H1 (cell line): ENCODE results near the gene PSMD5. TPM values are rescaled to one million over a fixed set of nuclear protein-coding genes. Genes with fewer than 3 reads are reported as not detected.

Source experiments
- CTCF ChIA-PET: fragments of 300-600 bp; sonication (Branson Sonifier 250); formaldehyde crosslinking; loops from one replicate; lab custom pipeline; 2021; ENCODE audit not compliant: partially characterized antibody; lab: Charles Lee
- POLR2A ChIA-PET: fragments of 300-600 bp; sonication (Branson Sonifier 250); formaldehyde crosslinking; loops from one replicate; lab custom pipeline; 2021; ENCODE audit warnings: inconsistent platforms; ENCODE audit not compliant: partially characterized antibody; lab: Charles Lee
- DNase-seq, 2 experiments: peaks; one replicate each; pipeline versions ENCODE4 v3.0.0 to v3.0.0-alpha.2; 2010 to 2022; ENCODE audit warnings: low spot score in 2 of 2, low read depth in 1 of 2, mixed read lengths in 1 of 2
- FAIRE-seq: peaks from 2 replicates; lab custom pipeline; 2011; peaks lifted over from hg19 to GRCh38; lab: Jason Lieb, UNC
- H2AFZ ChIP-seq: 2 replicates; pipeline ENCODE4 v1.8.1; 2012; ENCODE audit warnings: low read length, inconsistent platforms
- H2AK5ac ChIP-seq: 2 replicates; pipeline ENCODE4 v1.6.1; 2013; ENCODE audit warnings: low read depth, low read length
- H2BK120ac ChIP-seq: replicated peaks from 2 replicates; pipeline ENCODE3; 2013; ENCODE audit warnings: low read depth, low read length, inconsistent platforms
- H2BK12ac ChIP-seq: 2 replicates; pipeline ENCODE4 v1.6.1; 2013; ENCODE audit warnings: low read depth, low read length
- H2BK15ac ChIP-seq: 2 replicates; pipeline ENCODE4 v1.6.1; 2013; ENCODE audit warnings: low read length
- H2BK20ac ChIP-seq: 2 replicates; pipeline ENCODE4 v1.6.1; 2013; ENCODE audit warnings: low read length
- H2BK5ac ChIP-seq: 2 replicates; pipeline ENCODE4 v1.6.1; 2013; ENCODE audit warnings: low read depth, low read length
- H3K14ac ChIP-seq: 2 replicates; pipeline ENCODE4 v1.6.1; 2013; ENCODE audit warnings: inconsistent platforms; ENCODE audit not compliant: insufficient read length
- H3K18ac ChIP-seq: 2 replicates; pipeline ENCODE4 v1.6.1; 2013; ENCODE audit warnings: low read length; ENCODE audit errors: extremely low read depth
- H3K23ac ChIP-seq: 2 replicates; pipeline ENCODE4 v1.6.1; 2013; ENCODE audit warnings: inconsistent platforms; ENCODE audit not compliant: insufficient read length
- H3K23me2 ChIP-seq: 2 replicates; pipeline ENCODE4 v1.6.1; 2013; ENCODE audit warnings: low read depth, low read length
- H3K27ac ChIP-seq: 2 replicates; pipeline ENCODE4 v1.6.1; 2011; ENCODE audit warnings: low read depth, low read length, inconsistent platforms
- H3K27me3 ChIP-seq, 4 experiments: replicated peaks in 1 of 4; 1 replicate in 1 of 4; 2 replicates in 3 of 4; pipeline versions ENCODE4 v1.6.1 to v1.8.1; 2011 to 2013; ENCODE audit warnings: low read length in 3 of 4, mild to moderate bottlenecking in 3 of 4, inconsistent platforms in 2 of 4, mixed read lengths in 2 of 4, moderate library complexity in 1 of 4; ENCODE audit not compliant: control insufficient read depth in 3 of 4, insufficient read depth in 3 of 4; ENCODE audit errors: extremely low read depth in 1 of 4
- H3K36me3 ChIP-seq, 4 experiments: 2 replicates each; pipeline versions ENCODE4 v1.6.1 to v1.8.1; 2011 to 2013; ENCODE audit warnings: mild to moderate bottlenecking in 4 of 4, low read length in 3 of 4, moderate library complexity in 2 of 4, control low read depth in 1 of 4, inconsistent platforms in 1 of 4; ENCODE audit not compliant: insufficient read depth in 4 of 4, control insufficient read depth in 2 of 4
- H3K4ac ChIP-seq: replicated peaks from 2 replicates; pipeline ENCODE3; 2013; ENCODE audit warnings: low read length, low read depth, mixed read lengths, inconsistent platforms; ENCODE audit not compliant: insufficient read length
- H3K4me1 ChIP-seq, 4 experiments: replicated peaks in 1 of 4; 1 replicate in 1 of 4; 2 replicates in 3 of 4; pipeline versions ENCODE4 v1.6.1 to v1.8.1; 2011 to 2013; ENCODE audit warnings: low read length in 3 of 4, inconsistent platforms in 2 of 4, mixed read lengths in 1 of 4; ENCODE audit not compliant: insufficient read depth in 4 of 4, control insufficient read depth in 3 of 4
- H3K4me2 ChIP-seq, 2 experiments: 2 replicates each; pipeline versions ENCODE4 v1.6.1 to v1.8.1; 2011 to 2013; ENCODE audit warnings: low read depth in 2 of 2, low read length in 2 of 2, control low read depth in 1 of 2, inconsistent platforms in 1 of 2, mild to moderate bottlenecking in 1 of 2; ENCODE audit not compliant: insufficient read depth in 1 of 2
- H3K4me3 ChIP-seq, 4 experiments: fragments of 200-600, 300-600 bp in 1 of 4; sonication (generic), shearing (Covaris generic), sonication (Bioruptor Twin) in 1 of 4; 2 replicates each; pipeline versions ENCODE4 v1.5.1 to v1.8.1; 2011 to 2016; ENCODE audit warnings: low read length in 4 of 4, low read depth in 3 of 4, control low read depth in 2 of 4, inconsistent platforms in 2 of 4, mild to moderate bottlenecking in 2 of 4, mixed read lengths in 1 of 4, moderate library complexity in 1 of 4; ENCODE audit not compliant: insufficient read depth in 2 of 4; ENCODE audit errors: extremely low read depth in 1 of 4
- H3K56ac ChIP-seq: replicated peaks from 2 replicates; pipeline ENCODE3; 2013; ENCODE audit warnings: low read depth, mild to moderate bottlenecking, mixed read lengths, low read length, inconsistent platforms; ENCODE audit not compliant: insufficient read length
- H3K79me1 ChIP-seq: 2 replicates; pipeline ENCODE4 v1.6.1; 2013; ENCODE audit warnings: low read depth, low read length, control low read depth
- H3K79me2 ChIP-seq, 2 experiments: 2 replicates each; pipeline versions ENCODE4 v1.6.1 to v1.8.1; 2012 to 2013; ENCODE audit warnings: low read length in 2 of 2, mild to moderate bottlenecking in 2 of 2, inconsistent platforms in 1 of 2; ENCODE audit not compliant: insufficient read depth in 2 of 2, control insufficient read depth in 1 of 2
- H3K9ac ChIP-seq, 4 experiments: replicated peaks in 1 of 4; 1 replicate in 1 of 4; 2 replicates in 3 of 4; pipeline versions ENCODE4 v1.6.1 to v1.8.1; 2011 to 2013; ENCODE audit warnings: low read depth in 3 of 4, low read length in 3 of 4, control low read depth in 2 of 4, mild to moderate bottlenecking in 2 of 4, moderate library complexity in 2 of 4, inconsistent platforms in 1 of 4; ENCODE audit errors: extremely low read depth in 1 of 4
- H3K9me3 ChIP-seq, 2 experiments: 2 replicates each; pipeline versions ENCODE4 v1.6.1 to v1.8.1; 2012 to 2013; ENCODE audit warnings: mild to moderate bottlenecking in 2 of 2, moderate library complexity in 2 of 2, control low read depth in 1 of 2, inconsistent platforms in 1 of 2, low read depth in 1 of 2, low read length in 1 of 2, mixed read lengths in 1 of 2; ENCODE audit not compliant: insufficient read depth in 2 of 2
- H4K20me1 ChIP-seq, 2 experiments: replicated peaks in 1 of 2; 2 replicates each; pipeline versions ENCODE3 to v1.8.1; 2011 to 2013; ENCODE audit warnings: inconsistent platforms in 2 of 2, low read length in 2 of 2, mild to moderate bottlenecking in 1 of 2; ENCODE audit not compliant: insufficient read depth in 2 of 2, control insufficient read depth in 1 of 2
- H4K5ac ChIP-seq: 2 replicates; pipeline ENCODE4 v1.6.1; 2013; ENCODE audit warnings: low read length, low read depth, mixed read lengths, inconsistent platforms; ENCODE audit not compliant: insufficient read length
- H4K8ac ChIP-seq: 2 replicates; pipeline ENCODE4 v1.8.0; 2013; ENCODE audit warnings: mild to moderate bottlenecking, moderate library complexity, low read length, inconsistent platforms; ENCODE audit not compliant: insufficient read depth; ENCODE audit errors: extremely low read depth
- H4K91ac ChIP-seq: replicated peaks from 2 replicates; pipeline ENCODE3; 2013; ENCODE audit warnings: low read length, mixed read lengths, inconsistent platforms; ENCODE audit not compliant: insufficient read length
- CEBPB ChIP-seq: IDR thresholded peaks from 2 replicates; pipeline ENCODE4 v1.6.1; 2012; ENCODE audit warnings: low read depth, low read length
- EP300 ChIP-seq, 2 experiments: IDR thresholded peaks; 1 replicate in 1 of 2; 2 replicates in 1 of 2; pipeline ENCODE4 v1.6.1; 2011 to 2012; ENCODE audit warnings: low read depth in 2 of 2, low read length in 2 of 2, mild to moderate bottlenecking in 2 of 2, borderline replicate concordance in 1 of 2, inconsistent platforms in 1 of 2, moderate library complexity in 1 of 2
- FOSL1 ChIP-seq: IDR thresholded peaks from 2 replicates; pipeline ENCODE4 v1.6.1; 2011; ENCODE audit warnings: mild to moderate bottlenecking, low read depth, low read length, moderate library complexity; ENCODE audit not compliant: insufficient read depth
- MAFK ChIP-seq: IDR thresholded peaks from 2 replicates; pipeline ENCODE4 v1.6.1; 2012; ENCODE audit warnings: low read depth, mild to moderate bottlenecking, improper control_type of control experiment, low read length
- RBBP5 ChIP-seq: IDR thresholded peaks from 2 replicates; pipeline ENCODE4 v1.7.1; 2012; ENCODE audit warnings: low read depth, mild to moderate bottlenecking, inconsistent platforms, low read length, moderate library complexity, borderline replicate concordance
- SIRT6 ChIP-seq: IDR thresholded peaks from one replicate; pipeline ENCODE4 v1.7.1; 2012; ENCODE audit warnings: low read length, inconsistent platforms
- SP2 ChIP-seq: IDR thresholded peaks from 2 replicates; pipeline ENCODE4 v1.6.1; 2012; ENCODE audit warnings: mild to moderate bottlenecking, low read length, inconsistent platforms
- SRF ChIP-seq: IDR thresholded peaks from 2 replicates; pipeline ENCODE4 v1.6.1; 2011; ENCODE audit warnings: mild to moderate bottlenecking, low read depth, low read length, moderate library complexity
- TAF7 ChIP-seq: optimal IDR thresholded peaks from 2 replicates; pipeline ENCODE3; 2011; ENCODE audit warnings: low read depth, mild to moderate bottlenecking, inconsistent platforms, low read length, moderate library complexity, borderline replicate concordance
- TEAD4 ChIP-seq: IDR thresholded peaks from 2 replicates; pipeline ENCODE4 v1.6.1; 2012; ENCODE audit warnings: low read depth, low read length, inconsistent platforms, mixed read lengths
- WGBS, 2 experiments: shearing (Covaris generic) in 1 of 2; methylation state at CpG; one replicate each; pipeline versions ENCODE4 v1.1.6 to v1.1.7; 2013 to 2015; ENCODE audit warnings: low lambda C conversion rate in 2 of 2, mixed read lengths in 2 of 2, inconsistent platforms in 1 of 2, low coverage in 1 of 2, missing lambda C conversion rate in 1 of 2; ENCODE audit not compliant: insufficient replicate concordance in 2 of 2, insufficient coverage in 1 of 2, insufficient read length in 1 of 2; ENCODE audit errors: extremely low coverage in 1 of 2, missing lambda C conversion rate in 1 of 2; 5-methylcytosine and 5-hydroxymethylcytosine counted together
- polyA plus RNA-seq, 7 experiments: library from polyadenylated mRNA; depleted of rRNA in 3 of 7; stranded (reverse) in 5 of 7; unstranded in 2 of 7; fragments of >200 nt in 5 of 7; fragments of 200-250 nt in 2 of 7; gene quantifications; 1 replicate in 5 of 7; 2 replicates in 1 of 7; 4 replicates in 1 of 7; pipeline versions ENCODE4 v1.2.1 to v1.2.3, GENCODE V29; 2011 to 2013; ENCODE audit warnings: missing spikeins in 2 of 7, mixed read lengths in 2 of 7
- total RNA-seq: library from RNA; stranded (reverse); fragmentation: NEBNext Ultra II Directional; extraction: Animal tissue kit (Norgen Biotek cat#: 25700); gene quantifications from 2 replicates; pipeline ENCODE4 v1.2.1, GENCODE V29; 2021
- TF ChIP-seq, protein P1 (sequence below): IDR thresholded peaks from 2 replicates; pipeline ENCODE4 v1.6.1; 2012; ENCODE audit warnings: low read length, inconsistent platforms

PSMD5 gene
- total and polyA plus RNA-seq, 2 of the 8 experiments (the other 6 are each of a cell fraction or from before 2014, with no cell fraction given), result 19.2 to 30.5 TPM

DNA sequence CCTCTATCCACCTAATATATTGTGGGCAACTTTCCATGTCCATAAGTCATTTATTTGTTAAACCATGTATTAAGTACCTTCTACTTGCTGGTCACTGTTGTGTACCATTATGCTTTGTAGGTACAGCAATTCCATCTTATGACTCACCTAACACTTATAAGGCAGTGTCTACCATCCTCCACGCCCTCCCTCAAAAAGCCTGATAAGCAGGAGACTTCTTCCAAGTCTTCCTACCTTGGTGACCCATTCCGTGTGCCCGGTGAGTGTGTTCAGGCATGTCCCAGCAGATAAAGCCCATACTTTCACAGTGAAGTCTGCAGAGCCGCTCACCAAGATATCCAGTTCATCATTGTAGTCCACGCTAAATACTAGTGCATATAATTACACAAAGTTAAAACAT is 66.9 kb downstream of the PSMD5 start:
- DNase-seq (no peak), FAIRE-seq (no peak)
- Histone ChIP-seq H2AK5ac (no peak overlapping the region), H3K4me1 (no peaks in the 10 kb centered on the region), H4K20me1 (no peaks in the 10 kb centered on the region), H3K36me3 (peaks cover 4 to 57% (median 23%) of the 10 kb centered on the region in 4 experiments; a peak in 7 of 8 replicates), H4K91ac (no peak overlapping the region), H3K4me2 (no peak overlapping the region), H2BK5ac (no peak overlapping the region), H3K23me2 (no peaks in the 10 kb centered on the region), H3K18ac (no peak overlapping the region), H2AFZ (no peak overlapping the region), H3K4ac (no peak overlapping the region), H4K8ac (no peak overlapping the region), H2BK15ac (no peak overlapping the region), H3K9ac (no peak overlapping the region), H2BK12ac (no peak overlapping the region), H3K23ac (no peak overlapping the region), H3K27me3 (no peaks in the 10 kb centered on the region), H3K9me3 (no peaks in the 10 kb centered on the region), H2BK120ac (no peak overlapping the region), H3K79me1 (peaks cover 9% of the 10 kb centered on the region; the same call in 1 of the 2 replicates), H3K14ac (no peak overlapping the region), H3K79me2 (peaks cover 0 to 5% of the 10 kb centered on the region in 2 experiments; a peak in 1 of 4 replicates), H3K27ac (no peak overlapping the region), H3K56ac (no peak overlapping the region), H2BK20ac (no peak overlapping the region), H4K5ac (no peak overlapping the region), H3K4me3 (no peak overlapping the region)
- WGBS, 2 experiments, result 95% methylated on average over 5 of the region's 5 CpGs; no CpG with 5 or more reads in 1 of the 2 experiments
- CTCF ChIA-PET, result interaction anchor here (0.9 kb wide), 1 partner anchor 8 kb away, joined by 3 read pairs; no protein-coding TSS in a partner anchor
- POLR2A ChIA-PET, result no interaction called here
- TF ChIP-seq SP2, result no peak
- TF ChIP-seq MAFK, result no peak
- TF ChIP-seq RBBP5, result no peak
- no peak for TF ChIP-seq SIRT6
- TF ChIP-seq, protein P1, sequence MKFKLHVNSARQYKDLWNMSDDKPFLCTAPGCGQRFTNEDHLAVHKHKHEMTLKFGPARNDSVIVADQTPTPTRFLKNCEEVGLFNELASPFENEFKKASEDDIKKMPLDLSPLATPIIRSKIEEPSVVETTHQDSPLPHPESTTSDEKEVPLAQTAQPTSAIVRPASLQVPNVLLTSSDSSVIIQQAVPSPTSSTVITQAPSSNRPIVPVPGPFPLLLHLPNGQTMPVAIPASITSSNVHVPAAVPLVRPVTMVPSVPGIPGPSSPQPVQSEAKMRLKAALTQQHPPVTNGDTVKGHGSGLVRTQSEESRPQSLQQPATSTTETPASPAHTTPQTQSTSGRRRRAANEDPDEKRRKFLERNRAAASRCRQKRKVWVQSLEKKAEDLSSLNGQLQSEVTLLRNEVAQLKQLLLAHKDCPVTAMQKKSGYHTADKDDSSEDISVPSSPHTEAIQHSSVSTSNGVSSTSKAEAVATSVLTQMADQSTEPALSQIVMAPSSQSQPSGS, result no peak
- TF ChIP-seq TAF7, result no peak
- TF ChIP-seq FOSL1, result no peak
- no peak for TF ChIP-seq CEBPB
- TF ChIP-seq EP300 (IDR thresholded peaks at IDR 0.05; ENCODE audit: borderline replicate concordance in 1 of 2, low read depth in 2 of 2, low read length in 2 of 2), result no peak
- no peak for TF ChIP-seq TEAD4
- no peak for TF ChIP-seq SRF
